GM12801 (cell line): Measurements from ENCODE around the gene ZFP14.

ENCODE experiments used
- TF ChIP-seq, protein P1 (sequence below): IDR thresholded peaks from one replicate; pipeline ENCODE4 v1.5.1; 2011; ENCODE audit warnings: control low read depth; ENCODE audit not compliant: insufficient read length; ENCODE audit errors: extremely low read depth

ZFP14 gene

DNA sequence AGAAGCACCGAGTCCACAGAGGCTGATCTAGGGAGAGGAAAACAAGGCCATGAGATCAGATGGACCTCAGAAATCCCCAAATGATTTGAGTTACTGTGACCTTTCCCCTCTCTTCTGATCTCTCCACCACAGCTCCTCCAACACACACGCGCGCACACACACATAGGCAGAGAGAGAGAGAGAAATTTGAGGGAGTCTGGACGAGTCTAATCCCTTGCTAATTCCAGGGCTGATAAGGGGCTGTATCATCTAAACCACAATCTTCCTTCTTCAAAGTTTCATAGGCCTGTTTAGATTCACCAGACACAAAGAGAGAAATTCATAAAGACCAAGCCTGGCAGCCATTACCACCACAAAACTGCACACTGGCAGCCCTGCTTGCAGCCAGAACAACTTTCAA is 30.8 kb upstream of the ZFP14 start:
- TF ChIP-seq, protein P1, sequence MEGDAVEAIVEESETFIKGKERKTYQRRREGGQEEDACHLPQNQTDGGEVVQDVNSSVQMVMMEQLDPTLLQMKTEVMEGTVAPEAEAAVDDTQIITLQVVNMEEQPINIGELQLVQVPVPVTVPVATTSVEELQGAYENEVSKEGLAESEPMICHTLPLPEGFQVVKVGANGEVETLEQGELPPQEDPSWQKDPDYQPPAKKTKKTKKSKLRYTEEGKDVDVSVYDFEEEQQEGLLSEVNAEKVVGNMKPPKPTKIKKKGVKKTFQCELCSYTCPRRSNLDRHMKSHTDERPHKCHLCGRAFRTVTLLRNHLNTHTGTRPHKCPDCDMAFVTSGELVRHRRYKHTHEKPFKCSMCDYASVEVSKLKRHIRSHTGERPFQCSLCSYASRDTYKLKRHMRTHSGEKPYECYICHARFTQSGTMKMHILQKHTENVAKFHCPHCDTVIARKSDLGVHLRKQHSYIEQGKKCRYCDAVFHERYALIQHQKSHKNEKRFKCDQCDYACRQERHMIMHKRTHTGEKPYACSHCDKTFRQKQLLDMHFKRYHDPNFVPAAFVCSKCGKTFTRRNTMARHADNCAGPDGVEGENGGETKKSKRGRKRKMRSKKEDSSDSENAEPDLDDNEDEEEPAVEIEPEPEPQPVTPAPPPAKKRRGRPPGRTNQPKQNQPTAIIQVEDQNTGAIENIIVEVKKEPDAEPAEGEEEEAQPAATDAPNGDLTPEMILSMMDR: no peak

DNA sequence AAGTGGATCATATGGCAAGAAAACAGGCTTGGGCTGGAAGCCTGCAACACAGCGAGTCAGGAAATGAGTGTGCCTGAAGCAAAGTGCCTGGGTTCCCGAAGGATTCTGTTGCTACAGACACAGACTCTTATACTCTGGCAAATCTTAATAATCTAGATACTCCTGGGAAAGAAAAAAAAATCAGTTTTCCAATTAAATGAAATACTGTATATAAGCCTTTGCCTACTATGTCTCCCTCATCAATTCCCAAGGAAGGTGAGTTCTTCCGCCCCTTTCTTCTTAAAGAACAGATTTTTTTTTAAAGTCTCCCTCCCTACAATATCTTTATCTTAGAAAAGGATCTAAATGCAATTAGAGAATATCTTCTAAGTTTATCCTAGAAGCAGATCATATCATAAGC is 29.1 kb upstream of the ZFP14 start:
- TF ChIP-seq, protein P1: no peak

DNA sequence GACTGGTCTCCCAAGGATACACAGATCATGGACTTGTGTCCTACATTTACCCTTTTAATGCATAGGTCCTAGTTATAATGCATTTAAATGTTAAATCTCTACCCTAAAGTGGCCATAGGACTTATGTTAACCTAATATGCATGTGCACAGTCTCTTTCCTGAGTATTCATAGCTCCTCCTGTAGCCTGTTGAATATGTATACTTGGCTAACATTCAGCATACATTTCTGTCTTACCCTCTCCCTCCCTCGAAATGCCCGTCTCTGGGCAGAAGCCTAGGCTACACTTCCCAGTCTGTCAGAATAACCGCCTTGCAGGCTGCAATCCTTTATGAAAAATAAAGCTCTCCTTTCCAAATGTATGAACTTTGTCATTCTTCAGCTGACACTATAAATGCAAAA is 25.5 kb upstream of the ZFP14 start:
- TF ChIP-seq, protein P1: no peak

DNA sequence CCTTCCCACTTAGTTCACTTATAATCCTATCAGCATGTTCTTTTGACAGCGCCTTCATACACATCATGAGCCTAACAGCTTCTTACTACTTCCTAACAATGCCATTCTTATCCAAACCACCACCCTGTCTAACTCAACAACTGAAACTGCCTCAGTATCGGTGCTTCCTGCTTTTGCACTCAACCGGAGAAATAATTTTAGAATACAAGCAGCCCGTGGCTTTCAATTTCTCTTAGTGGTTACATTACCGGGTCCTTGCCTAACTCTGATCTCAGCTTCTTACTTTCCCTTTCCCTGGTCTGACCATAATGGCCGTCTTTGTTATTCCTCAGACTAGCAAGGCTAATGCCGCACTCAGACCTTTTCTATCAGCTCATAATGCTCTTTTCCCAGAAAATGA is 22.5 kb upstream of the ZFP14 start:
- TF ChIP-seq, protein P1: no peak

DNA sequence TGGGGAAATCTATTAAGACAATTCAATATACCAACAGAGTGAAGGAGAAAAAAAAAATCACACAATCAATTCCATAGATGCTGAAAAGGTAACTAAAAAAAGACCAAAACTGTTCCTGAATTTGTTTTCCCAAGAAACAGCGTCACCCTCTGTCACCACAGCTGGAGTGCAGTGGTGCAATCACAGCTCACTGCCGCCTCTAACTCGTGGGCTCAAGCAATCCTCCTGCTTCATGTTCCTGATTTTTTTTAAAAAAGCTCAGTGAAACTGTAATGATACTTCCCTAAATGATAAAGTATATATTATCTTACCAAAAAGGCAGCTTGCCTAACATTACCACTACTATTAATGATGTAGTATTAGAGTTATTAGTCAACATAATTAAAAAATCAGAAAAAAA is 19.6 kb upstream of the ZFP14 start:
- TF ChIP-seq, protein P1: no peak

DNA sequence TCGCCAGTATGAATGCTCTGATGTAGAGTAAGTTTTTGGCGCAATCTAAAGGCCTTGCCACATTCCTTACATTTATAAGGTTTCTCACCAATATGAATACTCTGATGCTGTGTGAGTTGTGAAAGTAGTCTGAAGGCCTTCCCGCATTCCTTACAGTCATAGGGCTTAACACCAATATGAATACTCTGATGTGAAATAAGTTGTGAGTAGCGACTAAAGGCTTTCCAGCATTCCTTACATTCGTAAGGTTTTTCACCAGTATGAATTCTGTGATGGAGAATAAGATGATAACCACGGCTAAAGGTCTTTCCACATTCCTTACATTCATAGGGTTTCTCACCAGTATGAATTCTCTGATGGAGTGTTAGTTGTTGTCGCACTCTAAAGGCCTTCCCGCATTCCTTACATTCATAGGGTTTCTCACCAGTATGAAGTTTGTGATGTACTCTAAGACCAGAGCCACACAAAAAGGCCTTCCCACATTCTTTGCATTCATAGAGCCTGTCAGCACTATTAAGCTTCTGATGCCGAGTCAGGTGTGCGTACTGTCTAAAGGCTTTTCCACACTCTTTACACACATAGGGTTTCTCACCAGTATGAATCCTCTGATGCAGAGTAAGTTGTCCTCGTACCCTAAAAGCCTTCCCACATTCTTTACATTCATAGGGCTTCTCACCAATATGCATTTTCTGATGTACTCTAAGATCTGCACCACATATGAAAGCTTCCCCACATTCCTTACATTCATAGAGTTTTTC is 14.1 kb upstream of the ZFP14 start:
- TF ChIP-seq, protein P1: no peak

DNA sequence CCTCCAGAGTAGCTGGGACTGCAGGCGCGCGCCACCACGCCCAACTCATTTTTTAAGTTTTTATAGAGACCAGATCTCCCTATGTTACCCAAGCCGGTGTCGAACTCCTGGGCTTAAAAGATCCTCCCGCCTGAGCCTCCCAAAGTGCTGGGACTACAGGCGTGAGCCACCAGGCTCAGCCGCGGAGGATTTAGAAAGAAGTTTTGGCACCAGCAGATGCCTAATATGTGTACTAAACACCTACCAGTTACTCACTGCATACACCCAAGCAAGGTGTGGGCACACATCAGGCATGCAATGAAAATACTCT is 464 bp upstream of the ZFP14 start:
- TF ChIP-seq, protein P1: no peak
